Erythroblast (primary cell): ENCODE results near the gene KHDC4.
"Not testable (repeated sequence)": the region's sequence is repeated elsewhere in the genome, so short reads cannot be mapped to it uniquely, and the experiment has no call there.

ENCODE experiments used
- DNase-seq, 2 experiments: peaks; one replicate each; lab custom pipeline; 2025; lab: John Stamatoyannopoulos, UW
- GATA1 ChIP-seq: IDR thresholded peaks from 2 replicates; pipeline ENCODE4 v1.6.1; 2011; ENCODE audit warnings: low read depth, mild to moderate bottlenecking, control low read depth, low read length, moderate library complexity
- POLR2A ChIP-seq: IDR thresholded peaks from 2 replicates; pipeline ENCODE4 v1.6.1; 2011; ENCODE audit warnings: mild to moderate bottlenecking, low read length

The KHDC4 gene

GRCh38 chr1:155940993-155941844 is 7.0 kb upstream of the KHDC4 start, which contains the start of gene RXFP4:
Gene RXFP4, plus strand, starts transcription at chr1:155941638. Its CDS starts 72 bp downstream, at chr1:155941710.
- TF ChIP-seq POLR2A (no peak), GATA1 (no peak)
- DNase-seq, result no peak

- TF ChIP-seq GATA1, result no peak
- no peak for TF ChIP-seq POLR2A
- peak in 1 of 2 experiments; percentile 33 for DNase-seq
Measured at GRCh38 chr1:155940482-155940992, 6.3 kb upstream of the KHDC4 start.

- peak; percentile 71 to 77 for DNase-seq
- TF ChIP-seq POLR2A, result no peak
- no peak for TF ChIP-seq GATA1
Measured at GRCh38 chr1:155938220-155938627, 4.0 kb upstream of the KHDC4 start.

- no peak for TF ChIP-seq GATA1
- TF ChIP-seq POLR2A, result no peak
- DNase-seq, result peak in 1 of 2 experiments; percentile 51
Measured at GRCh38 chr1:155934936-155935590, 850 bp upstream of the KHDC4 start.

- peak; percentile 31 to 64 for DNase-seq
- TF ChIP-seq GATA1, result no peak
- TF ChIP-seq POLR2A, result no peak
Measured at GRCh38 chr1:155933591-155934096, 569 bp downstream of the KHDC4 start.

GRCh38 chr1:155932487-155932886 is 1.7 kb downstream of the KHDC4 start:
- no peak for TF ChIP-seq GATA1
- TF ChIP-seq POLR2A, result no peak
- no peak for DNase-seq

GRCh38 chr1:155932081-155932480 is 2.1 kb downstream of the KHDC4 start:
- DNase-seq, result no peak

GRCh38 chr1:155931332-155932038 is 2.7 kb downstream of the KHDC4 start:
- TF ChIP-seq POLR2A, result no peak
- TF ChIP-seq GATA1, result no peak
- no peak for DNase-seq

More at GRCh38 chr1:155932081-155932480, 2.1 kb downstream of the KHDC4 start:
- TF ChIP-seq POLR2A, result no peak

- DNase-seq, result not testable (repeated sequence)
Measured at GRCh38 chr1:155930725-155931124, 3.5 kb downstream of the KHDC4 start.

- peak in 1 of 2 experiments; percentile 59 for DNase-seq
- TF ChIP-seq POLR2A, result no peak
- no peak for TF ChIP-seq GATA1
Measured at GRCh38 chr1:155929057-155929456, 5.2 kb downstream of the KHDC4 start.

GRCh38 chr1:155925506-155925905 is 8.7 kb downstream of the KHDC4 start:
- no peak for TF ChIP-seq GATA1
- no peak for TF ChIP-seq POLR2A
- no peak for DNase-seq

GRCh38 chr1:155920717-155921116 is 13.5 kb downstream of the KHDC4 start:
- TF ChIP-seq GATA1 (no peak), POLR2A (peak; percentile 29)
- DNase-seq, result no peak

- DNase-seq, result no peak
- TF ChIP-seq GATA1 (no peak), POLR2A (no peak)
Measured at GRCh38 chr1:155919801-155920200, 14.4 kb downstream of the KHDC4 start.
